ENCODE data around the gene LRTM2.

LRTM2 gene

GRCh38 chr12:1790444-1790843 lies 29.9 kb upstream of the LRTM2 start:
- H3K9me3 ChIP-seq, result no peaks in the 10 kb centered on the region
- H3K4me3 ChIP-seq, result no peak overlapping the region
- no peak overlapping the region for H3K9ac ChIP-seq
- H3K27ac ChIP-seq, result no peak overlapping the region
- H3K4me1 ChIP-seq, result peaks cover 62% of the 10 kb centered on the region
- no peaks in the 10 kb centered on the region for H3K27me3 ChIP-seq
- peaks cover 56% of the 10 kb centered on the region for H3K36me3 ChIP-seq
- no peak for TF ChIP-seq Cebpa-rat (IDR thresholded peaks at IDR 0.05)
- H4K20me1 ChIP-seq, result peaks cover 24% of the 10 kb centered on the region
- peak overlapping the region; percentile 43 for H3K4me2 ChIP-seq

GRCh38 chr12:1791104-1791841 lies 29.1 kb upstream of the LRTM2 start:
- Histone ChIP-seq H3K9ac (0 out of 2 replicates have a peak overlapping the region, but pooled peaks have one; percentile 15), H4K20me1 (peaks cover 24% of the 10 kb centered on the region), H3K4me2 (peak overlapping the region; percentile 64), H3K27ac (0 out of 2 replicates have a peak overlapping the region, but pooled peaks have one; percentile 25), H3K27me3 (no peaks in the 10 kb centered on the region), H3K9me3 (no peaks in the 10 kb centered on the region), H3K4me1 (peaks cover 64% of the 10 kb centered on the region), H3K4me3 (no peak overlapping the region), H3K36me3 (peaks cover 48% of the 10 kb centered on the region)
- no peak for TF ChIP-seq Cebpa-rat (IDR thresholded peaks at IDR 0.05)

GRCh38 chr12:1792406-1792805 lies 28.0 kb upstream of the LRTM2 start:
- no peaks in the 10 kb centered on the region for H3K9me3 ChIP-seq
- H3K36me3 ChIP-seq, result peaks cover 36% of the 10 kb centered on the region
- H4K20me1 ChIP-seq, result peaks cover 24% of the 10 kb centered on the region
- peaks cover 76% of the 10 kb centered on the region for H3K4me1 ChIP-seq
- H3K4me3 ChIP-seq, result no peak overlapping the region
- H3K9ac ChIP-seq, result no peak overlapping the region
- H3K27me3 ChIP-seq, result no peaks in the 10 kb centered on the region
- TF ChIP-seq Cebpa-rat (IDR thresholded peaks at IDR 0.05), result no peak
- 0 out of 2 replicates have a peak overlapping the region, but pooled peaks have one; percentile 39 for H3K27ac ChIP-seq
- peak overlapping the region; percentile 64 for H3K4me2 ChIP-seq

- H3K27me3 ChIP-seq, result no peaks in the 10 kb centered on the region
- peak overlapping the region; percentile 23; the same call in 1 of the 2 replicates for H3K27ac ChIP-seq
- peaks cover 88% of the 10 kb centered on the region for H3K4me1 ChIP-seq
- H3K36me3 ChIP-seq, result peaks cover 31% of the 10 kb centered on the region
- no peak for TF ChIP-seq Cebpa-rat (IDR thresholded peaks at IDR 0.05)
- peaks cover 16% of the 10 kb centered on the region for H4K20me1 ChIP-seq
- peak overlapping the region; percentile 64; the same call in 1 of the 2 replicates for H3K4me2 ChIP-seq
- H3K9me3 ChIP-seq, result no peaks in the 10 kb centered on the region
- H3K9ac ChIP-seq, result peak overlapping the region; percentile 21; the same call in 1 of the 2 replicates
- no peak overlapping the region for H3K4me3 ChIP-seq
Observed at GRCh38 chr12:1793426-1794210, 26.7 kb upstream of the LRTM2 start.

GRCh38 chr12:1794440-1795090 lies 25.8 kb upstream of the LRTM2 start:
- peak overlapping the region; percentile 32; the same call in 1 of the 2 replicates for H3K27ac ChIP-seq
- no peak for TF ChIP-seq Cebpa-rat (IDR thresholded peaks at IDR 0.05)
- H4K20me1 ChIP-seq, result peaks cover 16% of the 10 kb centered on the region

GRCh38 chr12:1795221-1795784 lies 25.1 kb upstream of the LRTM2 start:
- Histone ChIP-seq H3K4me2 (peak overlapping the region; percentile 99), H4K20me1 (peaks cover 15% of the 10 kb centered on the region), H3K4me3 (peak overlapping the region; percentile 71; the same call in 1 of the 2 replicates), H3K27me3 (no peaks in the 10 kb centered on the region), H3K9ac (peak overlapping the region; percentile 78), H3K4me1 (peaks cover 98% of the 10 kb centered on the region), H3K27ac (peak overlapping the region; percentile 77), H3K36me3 (peaks cover 43% of the 10 kb centered on the region), H3K9me3 (no peaks in the 10 kb centered on the region)
- TF ChIP-seq Cebpa-rat (IDR thresholded peaks at IDR 0.05), result no peak

More at GRCh38 chr12:1794440-1795090, 25.8 kb upstream of the LRTM2 start:
- H3K4me3 ChIP-seq, result no peak overlapping the region
- H3K4me1 ChIP-seq, result peaks cover 97% of the 10 kb centered on the region
- H3K9ac ChIP-seq, result peak overlapping the region; percentile 78
- peaks cover 39% of the 10 kb centered on the region for H3K36me3 ChIP-seq
- H3K4me2 ChIP-seq, result peak overlapping the region; percentile 99
- H3K9me3 ChIP-seq, result no peaks in the 10 kb centered on the region
- H3K27me3 ChIP-seq, result no peaks in the 10 kb centered on the region

GRCh38 chr12:1795785-1796514 lies 24.4 kb upstream of the LRTM2 start:
- peaks cover 98% of the 10 kb centered on the region for H3K4me1 ChIP-seq
- no peaks in the 10 kb centered on the region for H3K27me3 ChIP-seq
- no peak for TF ChIP-seq Cebpa-rat (IDR thresholded peaks at IDR 0.05)
- peaks cover 43% of the 10 kb centered on the region for H3K36me3 ChIP-seq
- H4K20me1 ChIP-seq, result peaks cover 8% of the 10 kb centered on the region
- peak overlapping the region; percentile 97 for H3K27ac ChIP-seq
- peak overlapping the region; percentile 88 for H3K9ac ChIP-seq
- H3K9me3 ChIP-seq, result no peaks in the 10 kb centered on the region
- peak overlapping the region; percentile 71 for H3K4me3 ChIP-seq
- H3K4me2 ChIP-seq, result peak overlapping the region; percentile 99

- Histone ChIP-seq H3K9me3 (no peaks in the 10 kb centered on the region), H3K9ac (peak overlapping the region; percentile 88), H3K4me1 (peaks cover 98% of the 10 kb centered on the region), H3K4me2 (peak overlapping the region; percentile 99), H3K4me3 (peak overlapping the region; percentile 71), H3K36me3 (peaks cover 43% of the 10 kb centered on the region), H4K20me1 (peaks cover 3% of the 10 kb centered on the region), H3K27ac (peak overlapping the region; percentile 97), H3K27me3 (no peaks in the 10 kb centered on the region)
- TF ChIP-seq Cebpa-rat (IDR thresholded peaks at IDR 0.05), result no peak
Observed at GRCh38 chr12:1796515-1797010, 23.8 kb upstream of the LRTM2 start.
